ENCODE measurements around the gene A2M.

A2M gene

DNA sequence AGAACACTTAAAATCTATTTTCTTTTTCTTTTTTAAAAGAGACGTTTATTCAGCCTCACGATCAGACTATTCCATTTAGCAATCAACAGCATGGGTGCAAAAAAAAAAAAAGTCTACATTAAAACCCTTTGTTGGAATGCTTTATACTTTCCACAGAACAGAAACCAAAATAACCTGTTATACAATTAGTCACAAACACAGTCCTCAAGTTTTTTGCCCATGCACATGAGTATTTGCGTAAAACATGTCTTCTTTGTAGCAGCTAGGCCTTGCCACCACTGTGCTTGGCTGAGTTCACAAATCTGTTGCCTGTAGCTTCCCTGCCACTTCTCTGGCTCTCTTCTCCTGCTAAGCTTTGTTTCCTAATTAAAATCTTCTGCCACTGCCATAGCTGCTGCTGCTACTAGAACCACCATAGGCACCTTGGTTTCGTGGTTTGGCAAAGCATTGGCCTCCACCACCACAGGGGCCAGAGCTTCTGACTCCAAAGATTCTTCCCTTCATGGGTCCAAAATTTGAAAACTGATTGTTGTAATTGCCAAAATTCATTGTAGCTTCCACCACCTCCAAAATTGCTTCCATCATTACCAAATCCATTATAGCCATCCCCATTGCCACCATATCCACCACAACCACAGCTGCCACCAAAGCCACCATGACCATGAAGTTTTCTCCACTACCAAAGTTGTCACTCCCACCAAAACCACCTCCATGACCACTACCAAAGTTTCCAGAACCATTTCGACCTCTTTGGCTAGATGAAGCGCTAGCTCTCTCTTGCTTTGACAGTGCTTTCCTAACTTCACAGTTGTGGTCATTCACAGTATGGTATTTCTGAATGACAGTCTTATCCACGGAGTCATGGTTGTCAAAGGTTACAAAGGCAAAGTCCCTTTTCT, 88.3 kb downstream of the A2M start:
- POLR2A ChIA-PET (ENCODE audit: low non-redundant PET): no interaction called here
- TF ChIP-seq, protein P1, sequence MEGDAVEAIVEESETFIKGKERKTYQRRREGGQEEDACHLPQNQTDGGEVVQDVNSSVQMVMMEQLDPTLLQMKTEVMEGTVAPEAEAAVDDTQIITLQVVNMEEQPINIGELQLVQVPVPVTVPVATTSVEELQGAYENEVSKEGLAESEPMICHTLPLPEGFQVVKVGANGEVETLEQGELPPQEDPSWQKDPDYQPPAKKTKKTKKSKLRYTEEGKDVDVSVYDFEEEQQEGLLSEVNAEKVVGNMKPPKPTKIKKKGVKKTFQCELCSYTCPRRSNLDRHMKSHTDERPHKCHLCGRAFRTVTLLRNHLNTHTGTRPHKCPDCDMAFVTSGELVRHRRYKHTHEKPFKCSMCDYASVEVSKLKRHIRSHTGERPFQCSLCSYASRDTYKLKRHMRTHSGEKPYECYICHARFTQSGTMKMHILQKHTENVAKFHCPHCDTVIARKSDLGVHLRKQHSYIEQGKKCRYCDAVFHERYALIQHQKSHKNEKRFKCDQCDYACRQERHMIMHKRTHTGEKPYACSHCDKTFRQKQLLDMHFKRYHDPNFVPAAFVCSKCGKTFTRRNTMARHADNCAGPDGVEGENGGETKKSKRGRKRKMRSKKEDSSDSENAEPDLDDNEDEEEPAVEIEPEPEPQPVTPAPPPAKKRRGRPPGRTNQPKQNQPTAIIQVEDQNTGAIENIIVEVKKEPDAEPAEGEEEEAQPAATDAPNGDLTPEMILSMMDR (conservative IDR thresholded peaks at IDR 0.05; ENCODE audit: low read depth): no peak
- H3K27ac ChIP-seq: no peak overlapping the region
- CTCF ChIA-PET: interaction anchor here (0.6 kb wide), 1 partner anchor 14 kb away, joined by 3 read pairs; no protein-coding TSS in a partner anchor
- no peak for DNase-seq (ENCODE audit: low spot score)

DNA sequence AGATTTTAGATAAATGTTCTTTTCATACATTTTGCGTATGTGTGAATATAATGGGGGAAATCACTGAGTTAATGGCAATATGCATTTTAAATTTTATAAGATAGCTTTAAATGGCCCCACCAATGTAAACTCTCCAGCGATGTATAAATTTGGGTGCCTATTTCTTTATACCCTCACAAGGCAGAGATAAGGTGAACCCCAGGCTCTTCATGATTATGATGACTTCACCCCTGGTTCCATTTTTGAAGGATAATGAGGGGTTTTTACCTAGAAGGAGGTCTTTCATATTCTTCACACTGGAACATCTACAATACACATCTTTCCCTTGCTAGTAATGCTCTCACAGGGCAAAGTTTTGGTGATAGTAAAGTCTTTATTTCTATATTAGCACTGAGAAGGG, 91.2 kb downstream of the A2M start:
- ChIA-PET CTCF (no interaction called here), POLR2A (ENCODE audit: low non-redundant PET) (no interaction called here)
- DNase-seq (ENCODE audit: low spot score): no peak
- TF ChIP-seq, protein P1 (conservative IDR thresholded peaks at IDR 0.05; ENCODE audit: low read depth): no peak
- H3K27ac ChIP-seq: no peak overlapping the region

DNA sequence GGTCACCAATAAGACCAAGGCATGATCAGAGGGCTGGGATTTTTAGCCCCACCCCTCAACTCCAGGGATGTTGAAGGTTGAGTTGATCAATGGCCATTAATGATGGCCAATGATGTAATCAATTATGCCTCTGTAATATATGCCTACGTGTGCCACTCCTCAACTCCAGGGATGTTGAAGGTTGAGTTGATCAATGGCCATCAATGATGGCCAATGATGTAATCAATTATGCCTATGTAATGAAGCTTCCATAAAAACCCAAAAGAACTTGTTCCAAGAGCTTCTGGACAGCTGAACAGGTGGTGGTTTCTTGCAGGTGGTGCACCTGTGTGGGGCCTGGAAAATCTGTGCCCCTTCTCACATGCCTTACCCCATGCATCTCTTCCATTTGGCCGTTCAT, 93.1 kb downstream of the A2M start:
- CTCF ChIA-PET: interaction anchor here (0.7 kb wide), 1 partner anchor 151 kb away, joined by 3 read pairs; no protein-coding TSS in a partner anchor
- TF ChIP-seq, protein P1 (conservative IDR thresholded peaks at IDR 0.05; ENCODE audit: low read depth): no peak
- no peak overlapping the region for H3K27ac ChIP-seq
- no peak for DNase-seq (ENCODE audit: low spot score)
- POLR2A ChIA-PET (ENCODE audit: low non-redundant PET): interaction anchor here (1.1 kb wide), 1 partner anchor 14 kb away, joined by 4 read pairs; no protein-coding TSS in a partner anchor
